C4-2B (cell line): Measurements from ENCODE around the gene CFAP69.

ENCODE experiments used
- H3K27ac ChIP-seq: fragments of 450-650 bp; 2 replicates; pipeline ENCODE4 v1.5.1; 2017
- ZFX ChIP-seq: fragments of 450-650 bp; IDR thresholded peaks from 2 replicates; pipeline ENCODE4 v1.6.1; 2017
- TF ChIP-seq, protein P1 (sequence below): fragments of 450-650 bp; conservative IDR thresholded peaks from 2 replicates; pipeline ENCODE4 v1.5.1; 2017; ENCODE audit warnings: mild to moderate bottlenecking

Gene CFAP69

DNA sequence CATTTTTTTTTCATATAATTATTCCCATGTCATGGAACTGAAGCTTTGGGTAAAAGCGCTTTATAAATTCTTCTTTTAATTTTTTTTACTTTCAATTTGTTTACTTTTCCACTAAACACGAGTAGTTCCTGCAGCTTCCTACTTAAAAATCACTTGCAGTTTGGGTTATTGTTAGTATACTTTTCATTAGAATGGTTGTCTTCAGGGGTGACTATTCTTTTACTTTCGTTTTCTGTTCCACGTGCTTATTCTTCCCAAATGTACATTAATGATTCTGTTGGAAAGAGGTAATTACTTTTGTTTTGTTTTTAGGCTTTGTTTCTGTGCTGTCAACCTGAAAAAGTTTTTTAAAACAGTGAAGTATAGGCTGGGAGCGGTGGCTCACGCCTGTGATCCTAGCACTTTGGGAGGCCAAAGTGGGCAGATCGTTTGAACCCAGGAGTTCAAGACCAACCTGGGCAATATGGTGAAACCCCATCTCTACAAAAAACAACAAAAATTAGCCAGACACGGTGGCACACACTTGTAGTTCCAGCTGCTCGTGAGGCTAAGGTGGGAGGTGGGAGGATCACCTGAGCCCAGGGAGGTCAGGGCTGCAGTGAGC lies 5.2 kb upstream of the CFAP69 start:
- TF ChIP-seq, protein P1, sequence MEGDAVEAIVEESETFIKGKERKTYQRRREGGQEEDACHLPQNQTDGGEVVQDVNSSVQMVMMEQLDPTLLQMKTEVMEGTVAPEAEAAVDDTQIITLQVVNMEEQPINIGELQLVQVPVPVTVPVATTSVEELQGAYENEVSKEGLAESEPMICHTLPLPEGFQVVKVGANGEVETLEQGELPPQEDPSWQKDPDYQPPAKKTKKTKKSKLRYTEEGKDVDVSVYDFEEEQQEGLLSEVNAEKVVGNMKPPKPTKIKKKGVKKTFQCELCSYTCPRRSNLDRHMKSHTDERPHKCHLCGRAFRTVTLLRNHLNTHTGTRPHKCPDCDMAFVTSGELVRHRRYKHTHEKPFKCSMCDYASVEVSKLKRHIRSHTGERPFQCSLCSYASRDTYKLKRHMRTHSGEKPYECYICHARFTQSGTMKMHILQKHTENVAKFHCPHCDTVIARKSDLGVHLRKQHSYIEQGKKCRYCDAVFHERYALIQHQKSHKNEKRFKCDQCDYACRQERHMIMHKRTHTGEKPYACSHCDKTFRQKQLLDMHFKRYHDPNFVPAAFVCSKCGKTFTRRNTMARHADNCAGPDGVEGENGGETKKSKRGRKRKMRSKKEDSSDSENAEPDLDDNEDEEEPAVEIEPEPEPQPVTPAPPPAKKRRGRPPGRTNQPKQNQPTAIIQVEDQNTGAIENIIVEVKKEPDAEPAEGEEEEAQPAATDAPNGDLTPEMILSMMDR: no peak
- no peak for TF ChIP-seq ZFX
- peak overlapping the region; percentile 19 for H3K27ac ChIP-seq

DNA sequence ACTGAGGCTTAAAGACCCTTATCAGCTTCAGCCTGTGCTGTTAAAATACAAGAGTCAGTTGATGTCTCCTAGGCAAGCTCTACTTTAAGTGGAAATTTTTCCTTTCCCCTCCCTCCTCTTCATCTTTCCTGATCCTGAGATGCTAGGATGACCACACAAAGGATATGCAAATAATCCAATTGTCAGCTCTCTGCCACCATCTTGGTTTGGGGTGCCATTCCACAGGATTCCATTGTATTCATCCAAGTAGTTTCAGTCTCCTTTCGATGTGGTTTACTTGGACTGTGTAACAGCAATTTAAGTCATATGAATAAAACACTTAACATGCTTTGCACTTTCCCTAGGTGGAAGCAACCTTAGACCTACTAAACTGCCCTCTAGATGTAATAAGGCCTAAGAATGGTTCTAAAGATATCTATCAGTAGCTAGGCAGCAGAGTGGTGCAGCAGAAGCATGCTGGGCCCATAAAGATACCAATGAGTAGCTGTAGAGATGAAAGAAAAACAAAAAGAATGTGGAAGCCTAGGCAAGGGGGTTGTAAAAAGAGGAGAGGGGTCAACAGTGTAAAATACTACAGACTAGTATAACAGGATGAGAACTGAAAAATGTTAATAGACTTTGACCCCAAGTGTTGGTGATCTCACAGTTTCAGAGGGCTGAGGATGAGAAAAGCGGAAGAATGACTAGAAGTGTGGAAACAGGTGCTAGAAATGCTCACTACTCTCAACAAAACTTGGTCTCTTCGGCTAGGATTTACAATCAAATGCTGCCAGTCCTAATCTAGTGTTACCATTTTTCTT lies 2.4 kb upstream of the CFAP69 start:
- no peak overlapping the region for H3K27ac ChIP-seq
- no peak for TF ChIP-seq ZFX
- TF ChIP-seq, protein P1: no peak

DNA sequence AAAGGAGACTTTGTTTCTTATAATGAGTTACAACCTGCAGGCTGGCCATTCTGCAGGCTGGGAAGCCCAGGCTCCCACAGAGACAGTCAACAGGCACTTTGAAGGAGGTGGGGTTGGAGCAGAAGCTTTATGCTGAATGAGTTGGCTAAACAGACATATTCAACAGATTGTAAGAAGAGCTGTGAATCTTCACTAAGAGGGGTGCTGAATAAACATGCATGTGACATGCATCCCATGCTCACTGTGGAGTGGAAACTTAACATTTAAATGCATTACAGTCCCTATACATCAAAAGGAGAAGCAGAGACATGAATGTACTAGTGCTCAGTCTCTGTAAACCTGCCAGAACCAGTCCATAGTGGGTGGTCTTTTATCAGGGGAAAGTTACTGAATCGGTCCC lies 1.4 kb upstream of the CFAP69 start:
- TF ChIP-seq ZFX: no peak
- TF ChIP-seq, protein P1: no peak
- H3K27ac ChIP-seq: peak overlapping the region; percentile 78; the same call in 1 of the 2 replicates

DNA sequence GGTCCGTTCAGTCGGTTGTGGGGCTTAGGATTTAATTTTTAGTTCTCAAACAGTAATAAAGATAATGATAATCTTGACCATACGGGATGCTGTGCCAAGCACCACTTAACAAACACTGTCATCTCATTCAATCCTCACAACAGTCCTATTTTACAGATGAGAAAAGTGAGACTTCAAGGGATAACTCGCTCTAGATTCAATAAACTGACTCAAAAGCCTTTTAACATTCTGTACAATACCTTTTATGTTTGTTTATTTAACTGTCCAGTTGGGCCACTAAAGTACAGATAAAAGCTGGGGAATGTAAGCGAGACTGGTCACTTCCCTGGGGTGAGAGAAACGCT lies 437 bp upstream of the CFAP69 start:
- no peak for TF ChIP-seq ZFX
- TF ChIP-seq, protein P1: no peak
- peak overlapping the region; percentile 78 for H3K27ac ChIP-seq

DNA sequence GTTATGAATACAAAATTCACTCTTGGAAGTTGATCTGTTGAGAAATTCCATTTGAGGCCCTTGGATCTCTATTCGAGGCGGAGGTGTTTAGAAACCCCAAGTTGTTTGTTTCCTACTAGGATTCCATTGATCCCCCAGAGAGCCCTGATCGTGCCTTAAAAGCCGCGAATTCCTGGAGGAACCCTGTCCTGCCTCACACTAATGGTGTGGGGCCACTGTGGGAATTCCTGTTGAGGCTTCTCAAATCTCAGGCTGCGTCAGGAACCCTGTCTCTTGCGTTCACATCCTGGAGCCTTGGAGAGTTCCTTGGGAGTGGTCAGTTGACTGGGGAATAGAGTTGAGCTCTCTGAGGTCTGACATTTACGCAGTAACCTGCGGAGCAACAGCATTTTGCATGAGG lies 1.2 kb downstream of the CFAP69 start:
- no peak for TF ChIP-seq ZFX
- TF ChIP-seq, protein P1: no peak
- no peak overlapping the region for H3K27ac ChIP-seq

DNA sequence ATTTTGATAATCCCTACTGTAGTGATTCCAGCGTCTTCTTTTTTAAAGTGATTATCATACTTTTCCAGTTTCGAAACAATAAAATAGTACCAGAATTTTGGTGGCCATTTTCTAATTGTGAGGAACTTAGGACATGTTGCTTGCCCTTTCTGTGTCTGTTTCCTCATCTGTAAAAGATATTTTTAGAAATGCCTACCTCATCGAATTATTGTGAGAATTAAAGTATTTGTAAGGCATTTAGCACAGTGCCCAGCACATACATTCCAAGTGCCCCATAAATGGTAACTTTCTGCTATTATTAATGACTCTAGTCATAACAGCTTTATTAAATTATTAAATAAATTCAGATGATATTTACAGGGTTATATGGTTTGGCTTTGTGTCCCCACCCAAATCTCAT lies 3.7 kb downstream of the CFAP69 start:
- TF ChIP-seq ZFX: no peak
- TF ChIP-seq, protein P1: no peak

DNA sequence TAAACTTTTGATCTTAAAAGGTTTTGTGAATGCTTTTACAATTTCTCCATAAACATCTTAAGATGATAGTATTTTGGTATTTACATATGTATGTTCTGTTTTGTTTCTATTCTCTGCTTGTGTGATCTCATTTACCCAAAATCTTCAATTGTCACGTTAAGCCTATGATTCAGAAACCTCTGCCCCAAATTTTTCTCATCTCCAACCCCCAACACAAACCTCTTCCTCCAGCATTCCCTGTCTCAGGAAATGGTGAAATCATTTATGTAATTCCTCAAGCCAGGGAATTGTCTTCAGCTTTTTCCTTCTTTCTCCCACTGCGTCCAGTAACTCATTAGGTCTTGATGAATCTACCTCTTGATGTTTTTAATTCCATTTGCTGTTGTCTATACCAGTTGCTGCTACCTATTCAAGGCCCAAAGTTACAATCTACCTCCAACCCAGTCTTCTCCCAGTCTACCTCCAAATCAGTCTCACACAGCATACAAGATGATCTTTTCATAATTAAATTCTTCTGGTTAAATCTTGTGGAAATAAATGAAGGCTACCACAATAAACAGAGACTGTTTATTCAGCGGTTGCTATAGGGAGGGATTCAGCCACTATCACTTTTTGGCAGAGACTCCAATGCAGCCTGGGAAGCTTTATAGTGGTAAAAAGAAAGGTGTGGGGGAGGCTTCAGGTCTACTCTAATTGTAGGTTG lies 5.8 kb downstream of the CFAP69 start:
- TF ChIP-seq, protein P1: no peak
- no peak for TF ChIP-seq ZFX
- H3K27ac ChIP-seq: no peak overlapping the region

More for the DNA sequence above, 3.7 kb downstream of the CFAP69 start:
- H3K27ac ChIP-seq: no peak overlapping the region
